Activated naive CD8-positive, alpha-beta T cell treated with anti-CD3 and anti-CD28 coated beads for 36 hours (primary cell): ENCODE measurements around the gene AGBL5. TPM values are rescaled to one million over a fixed set of nuclear protein-coding genes. Genes with fewer than 3 reads are reported as not detected.

Source experiments
- total RNA-seq, 2 experiments: library from RNA; stranded (reverse); gene quantifications; one replicate each; pipeline ENCODE4 v1.2.3, GENCODE V29; 2021

Gene AGBL5
- total RNA-seq, 2 experiments from 2014 or later = 14.8 to 15.2 TPM

Other genes with a start within 250 kb of the AGBL5 start
- not detected for gene DPYSL5, start 203.5 kb upstream of the AGBL5 start, total RNA-seq
- 1 to 10 TPM; 2.0 to 2.3 TPM for gene MAPRE3, start 81.0 kb upstream of the AGBL5 start, total RNA-seq
- 10 to 100 TPM; 50.6 to 54.3 TPM for gene TMEM214, start 18.7 kb upstream of the AGBL5 start, total RNA-seq
- gene OST4, start 20.0 kb downstream of the AGBL5 start, total RNA-seq = 100 to 1,000 TPM; 282 to 290 TPM
- under 1 TPM; 0.62 to 0.76 TPM for gene EMILIN1, start 26.9 kb downstream of the AGBL5 start, total RNA-seq
- 10 to 100 TPM; 12.6 to 12.8 TPM for gene KHK, start 35.1 kb downstream of the AGBL5 start, total RNA-seq
- gene CGREF1, start 67.5 kb downstream of the AGBL5 start, total RNA-seq = 1 to 10 TPM; 8.8 to 9.8 TPM
- gene ABHD1, start 72.1 kb downstream of the AGBL5 start, total RNA-seq = under 1 TPM; 0.44 to 0.54 TPM
- 10 to 100 TPM; 62.1 to 63.3 TPM for gene PREB, start 83.0 kb downstream of the AGBL5 start, total RNA-seq
- not detected for gene PRR30, start 87.7 kb downstream of the AGBL5 start, total RNA-seq
- gene TCF23, start 97.3 kb downstream of the AGBL5 start, total RNA-seq = not detected
- 10 to 100 TPM; 75.4 to 77.4 TPM for gene ATRAID, start 160.4 kb downstream of the AGBL5 start, total RNA-seq
- gene SLC5A6, start 160.6 kb downstream of the AGBL5 start, total RNA-seq = 10 to 100 TPM; 74.2 to 81.9 TPM
- 100 to 1,000 TPM; 134 TPM for gene CAD, start 165.7 kb downstream of the AGBL5 start, total RNA-seq
- under 1 TPM; 0.14 to 0.22 TPM for gene SLC30A3, start 211.4 kb downstream of the AGBL5 start, total RNA-seq
- not detected for gene DNAJC5G, start 223.8 kb downstream of the AGBL5 start, total RNA-seq
- gene TRIM54, start 230.8 kb downstream of the AGBL5 start, total RNA-seq = under 1 TPM; 0.24 to 0.33 TPM